Stimulated activated CD4-positive, alpha-beta T cell treated with anti-CD3 and anti-CD28 coated beads, Interleukin-1b, Interleukin-23, amount 100 ng/mL, for 24 hours (primary cell): ENCODE measurements around the gene LMOD2.

ENCODE experiments used
- DNase-seq, 4 experiments: peaks; one replicate each; pipeline ENCODE4 v3.0.0-alpha.2; 2020; ENCODE audit warnings: low read depth in 4 of 4, low spot score in 1 of 4

Gene LMOD2

GRCh38 chr7:123712619-123713018 is 57.0 kb downstream of the LMOD2 start:
- no peak for DNase-seq
